GM12878 (cell line): ENCODE data around the gene CNMD. TPM values are rescaled to one million over a fixed set of nuclear protein-coding genes. Genes with fewer than 3 reads are reported as not detected.
A peak's percentile ranks its signal among the peaks of the same experiment; 100 is the strongest.

Experiments used
- ATAC-seq: fragments of 200-7000 bp; cut with Tn5 transposase; 3 replicates; pipeline ENCODE4 v1.9.1; 2020; ENCODE audit warnings: mild to moderate bottlenecking, moderate library complexity
- BruUV-seq: library from RNA; stranded (reverse); fragments of 400-500 nt; replicated peaks from 2 replicates; lab custom pipeline; 2021; lab: Mats Ljungman, UMichigan
- CTCF ChIA-PET: fragments of 300-600 bp; sonication (Branson Sonifier 250); formaldehyde crosslinking; extraction: SDS; loops from one replicate; lab custom pipeline; 2021; ENCODE audit warnings: inconsistent platforms; lab: Yijun Ruan, JAX
- POLR2A ChIA-PET: fragments of 350-600 bp; formaldehyde crosslinking; extraction: SDS; loops from one replicate; lab custom pipeline; 2021; ENCODE audit warnings: inconsistent platforms; lab: Charles Lee
- RAD21 ChIA-PET: fragments of 300-600 bp; sonication (Branson Sonifier 250); formaldehyde crosslinking; loops from one replicate; lab custom pipeline; 2023; ENCODE audit warnings: antibody characterized with exemption; ENCODE audit not compliant: unreplicated experiment; lab: Charles Lee
- SMC1A ChIA-PET: fragments of 300-600 bp; sonication (Branson Sonifier 250); formaldehyde crosslinking; loops from one replicate; lab custom pipeline; 2023; ENCODE audit not compliant: unreplicated experiment, uncharacterized antibody; lab: Charles Lee
- DNase-seq: peaks from one replicate; pipeline ENCODE4 v3.0.0-alpha.2; 2011; ENCODE audit warnings: low read depth, low spot score
- FAIRE-seq: peaks from 3 replicates; lab custom pipeline; 2011; peaks lifted over from hg19 to GRCh38; lab: Jason Lieb, UNC
- H2AFZ ChIP-seq: 2 replicates; pipeline ENCODE4 v1.6.0; 2011; ENCODE audit warnings: low read depth, low read length, control low read depth; ENCODE audit not compliant: control insufficient read depth
- H3K27ac ChIP-seq: 2 replicates; pipeline ENCODE4 v1.5.1; 2011; ENCODE audit warnings: control low read depth; ENCODE audit not compliant: control insufficient read depth, insufficient read depth
- H3K27me3 ChIP-seq, 2 experiments: replicated peaks in 1 of 2; 2 replicates each; pipeline versions ENCODE4 v1.6.0 to v1.6.1; 2011; ENCODE audit warnings: low read length in 1 of 2; ENCODE audit not compliant: control insufficient read depth in 2 of 2, insufficient read depth in 2 of 2
- H3K36me3 ChIP-seq, 2 experiments: 2 replicates each; pipeline ENCODE4 v1.5.1; 2011; ENCODE audit warnings: low read length in 1 of 2; ENCODE audit not compliant: control insufficient read depth in 2 of 2, insufficient read depth in 2 of 2
- H3K4me1 ChIP-seq: 2 replicates; pipeline ENCODE4 v1.6.1; 2011; ENCODE audit warnings: mild to moderate bottlenecking, low read length, moderate library complexity, mixed read lengths; ENCODE audit not compliant: control insufficient read depth, insufficient read depth
- H3K4me2 ChIP-seq: 2 replicates; pipeline ENCODE4 v1.6.0; 2011; ENCODE audit warnings: control low read depth; ENCODE audit not compliant: control insufficient read depth, insufficient read depth
- H3K4me3 ChIP-seq: fragments of 200-600 bp; sonication (generic); 2 replicates; pipeline ENCODE4 v1.5.1; 2016
- H3K79me2 ChIP-seq: 2 replicates; pipeline ENCODE4 v1.6.0; 2011; ENCODE audit warnings: low read length; ENCODE audit not compliant: control insufficient read depth, insufficient read depth
- H3K9ac ChIP-seq: 2 replicates; pipeline ENCODE4 v1.8.0; 2011; ENCODE audit warnings: low read length, control low read depth, mixed read lengths; ENCODE audit not compliant: control insufficient read depth, insufficient read depth
- H3K9me3 ChIP-seq: replicated peaks from 3 replicates; pipeline ENCODE4 v1.5.1; 2011; ENCODE audit warnings: mild to moderate bottlenecking, low read length; ENCODE audit not compliant: control insufficient read depth, insufficient read depth
- H4K20me1 ChIP-seq: 2 replicates; pipeline ENCODE4 v1.6.0; 2011; ENCODE audit not compliant: control insufficient read depth, insufficient read depth
- ATF2 ChIP-seq: IDR thresholded peaks from 2 replicates; pipeline ENCODE4 v1.6.1; 2012; ENCODE audit warnings: low read length, inconsistent platforms
- E2F8 ChIP-seq: fragments of 450-650 bp; IDR thresholded peaks from 2 replicates; pipeline ENCODE4 v1.6.1; 2018; ENCODE audit warnings: mild to moderate bottlenecking, low read depth, moderate library complexity; ENCODE audit not compliant: partially characterized antibody
- E4F1 ChIP-seq: fragments of 450-650 bp; IDR thresholded peaks from 2 replicates; pipeline ENCODE4 v1.6.1; 2018; ENCODE audit warnings: borderline replicate concordance, mild to moderate bottlenecking; ENCODE audit not compliant: partially characterized antibody
- JUNB ChIP-seq: IDR thresholded peaks from 2 replicates; pipeline ENCODE4 v1.6.1; 2016; ENCODE audit warnings: antibody characterized with exemption, mild to moderate bottlenecking
- PRDM15 ChIP-seq: fragments of 450-650 bp; formaldehyde crosslinking; IDR thresholded peaks from 2 replicates; pipeline ENCODE4 v1.4.0; 2020; ENCODE audit warnings: mild to moderate bottlenecking, moderate library complexity
- SUZ12 ChIP-seq: fragments of 200-600 bp; sonication (generic); IDR thresholded peaks from one replicate; pipeline ENCODE4 v1.6.1; 2018; ENCODE audit warnings: antibody characterized with exemption, mild to moderate bottlenecking; ENCODE audit not compliant: unreplicated experiment
- ZNF274 ChIP-seq: IDR thresholded peaks from one replicate; pipeline ENCODE4 v1.8.0; 2011; ENCODE audit not compliant: insufficient read length, insufficient read depth
- WGBS: methylation state at CpG from one replicate; pipeline ENCODE4 v1.1.6; 2016; ENCODE audit warnings: low lambda C conversion rate; ENCODE audit not compliant: insufficient replicate concordance, insufficient coverage; ENCODE audit errors: missing lambda C conversion rate; 5-methylcytosine and 5-hydroxymethylcytosine counted together
- in situ Hi-C: fragments of 300-500 bp; cut with MboI; formaldehyde crosslinking; loops from 9 replicates; pipeline ENCODE4 v1.14.3; 2018; ENCODE audit warnings: mixed read lengths
- intact Hi-C: fragments of 100-400 bp; cut with micrococcal nuclease; formaldehyde crosslinking; loops from one replicate; pipeline ENCODE4 v1.14.2; 2022; ENCODE audit not compliant: unreplicated experiment
- polyA plus RNA-seq, 11 experiments: library from polyadenylated mRNA; depleted of rRNA in 4 of 11; unstranded in 6 of 11; stranded (reverse) in 5 of 11; fragments of >200 nt; fragmentation: Nextera tagmentation in 4 of 11; fragmentation: Illumina TruSeq in 1 of 11; extraction: Ambion mirVana in 4 of 11; extraction: Trizol in 1 of 11; gene quantifications; 1 replicate in 1 of 11; 2 replicates in 10 of 11; pipeline versions ENCODE4 v1.2.1 to v1.2.3, GENCODE V29; 2011 to 2016; ENCODE audit warnings: inconsistent platforms in 2 of 11, missing spikeins in 2 of 11, low read depth in 1 of 11
- total RNA-seq, 4 experiments: library from RNA; depleted of rRNA in 3 of 4; stranded (reverse); fragments of >200 nt in 3 of 4; fragmentation: Illumina TruSeq in 1 of 4; extraction: Trizol in 1 of 4; gene quantifications; 2 replicates each; pipeline versions ENCODE4 v1.2.1 to v1.2.3, GENCODE V29; 2013 to 2021

Gene CNMD
- total and polyA plus RNA-seq, 10 of the 15 experiments (the other 5 are each of a cell fraction or from before 2014, with no cell fraction given), result 0.31 to 1.6 (median 0.73) TPM

GRCh38 chr13:52775511-52775910 is 35.9 kb upstream of the CNMD start:
- Histone ChIP-seq H3K9me3 (no peaks in the 10 kb centered on the region), H2AFZ (no peak overlapping the region), H3K4me1 (no peaks in the 10 kb centered on the region), H4K20me1 (no peaks in the 10 kb centered on the region), H3K4me3 (no peak overlapping the region), H3K27me3 (peaks cover 0 to 5% of the 10 kb centered on the region in 2 experiments; a peak in 1 of 4 replicates), H3K27ac (no peak overlapping the region), H3K9ac (no peak overlapping the region), H3K36me3 (no peaks in the 10 kb centered on the region), H3K4me2 (no peak overlapping the region), H3K79me2 (no peaks in the 10 kb centered on the region)
- ChIA-PET POLR2A (no interaction called here), CTCF (no interaction called here), SMC1A (interaction anchor here (1.3 to 1.4 kb wide), 4 partner anchors 30 to 41 kb away, joined by 3 to 6 read pairs (median 3); no protein-coding TSS in a partner anchor), RAD21 (interaction anchor here (0.8 to 1.4 kb wide), 4 partner anchors 34 to 50 kb away, joined by 3 to 5 read pairs (median 4); no protein-coding TSS in a partner anchor)
- no peak for DNase-seq
- no TSS peak for BruUV-seq
- no peak for FAIRE-seq
- 41% methylated on average over 5 of the region's 5 CpGs for WGBS
- intact Hi-C loops (no loop called here), in situ Hi-C loops (no loop called here)
- peak; percentile 36 for ATAC-seq
- TF ChIP-seq E4F1 (no peak), JUNB (no peak), PRDM15 (CRISPR knock-in tag) (no peak), E2F8 (no peak), ZNF274 (no peak), SUZ12 (no peak), ATF2 (no peak)
